Ascending aorta (tissue), 2 donors: ENCODE results near the gene MT2A. TPM values are rescaled to one million over a fixed set of nuclear protein-coding genes. Genes with fewer than 3 reads are reported as not detected.
A peak's percentile ranks its signal among the peaks of the same experiment; 100 is the strongest.

Experiments
- DNase-seq, 2 donors: peaks; one replicate each; pipeline ENCODE4 v3.0.0-alpha.2; 2019; ENCODE audit warnings: low spot score in 2 of 2
- H3K27ac ChIP-seq, 2 donors: fragments of 200-600 bp; sonication (generic); one replicate each; pipeline ENCODE4 v1.5.1; 2016 to 2017; ENCODE audit warnings: mild to moderate bottlenecking in 1 of 2
- H3K27me3 ChIP-seq: fragments of 200-600 bp; sonication (generic); one replicate; pipeline ENCODE4 v1.5.1; 2017
- H3K36me3 ChIP-seq, 2 donors: fragments of 200-600 bp; sonication (generic); one replicate each; pipeline ENCODE4 v1.5.1; 2016
- H3K4me1 ChIP-seq, 2 donors: fragments of 200-600 bp; sonication (generic); one replicate each; pipeline ENCODE4 v1.5.1; 2016 to 2017; ENCODE audit warnings: mild to moderate bottlenecking in 1 of 2
- H3K4me3 ChIP-seq, 2 donors: fragments of 200-600 bp; sonication (generic); one replicate each; pipeline ENCODE4 v1.5.1; 2016 to 2017; ENCODE audit warnings: mild to moderate bottlenecking in 1 of 2
- H3K9me3 ChIP-seq, 2 donors: fragments of 200-600 bp; sonication (generic); one replicate each; pipeline ENCODE4 v1.5.1; 2016
- CTCF ChIP-seq, 3 experiments: fragments of 200-600 bp in 2 of 3; fragments of 450-650 bp in 1 of 3; sonication (generic) in 2 of 3; IDR thresholded peaks; one replicate each; pipeline ENCODE4 v1.5.1; 2016 to 2019; ENCODE audit warnings: antibody characterized with exemption in 3 of 3, mild to moderate bottlenecking in 1 of 3, moderate library complexity in 1 of 3
- intact Hi-C: fragments of 100-400 bp; cut with DNase I; formaldehyde crosslinking; loops from one replicate; pipeline ENCODE4 v1.15.1; 2023
- total RNA-seq: library from RNA; depleted of rRNA; stranded (reverse); fragments of >200 nt; gene quantifications from one replicate; pipeline ENCODE4 v1.1.0, GENCODE V29; 2016

The MT2A gene
- total RNA-seq, 1 donor from 2014 or later = 602 TPM

- H3K4me3 ChIP-seq = no peak overlapping the region
These were observed 1.8 kb upstream of the MT2A start for GRCh38 chr16:56606476-56607108.

GRCh38 chr16:56607109-56607618 lies 1.2 kb upstream of the MT2A start:
- no peaks in the 10 kb centered on the region for H3K27me3 ChIP-seq
- H3K27ac ChIP-seq = peak overlapping the region; percentile 87 to 92
- peaks cover 11 to 35% of the 10 kb centered on the region in 2 donors for H3K4me1 ChIP-seq
- intact Hi-C loops = loop anchor here (5.0 kb wide), 2 partner anchors 155 to 325 kb away; partner anchors contain the start of genes HERPUD1, NUDT21 and OGFOD1
- H3K4me3 ChIP-seq = no peak overlapping the region
- no peak for TF ChIP-seq CTCF (IDR thresholded peaks at IDR 0.05)
- peak; percentile 50 to 95 for DNase-seq
- H3K36me3 ChIP-seq = no peaks in the 10 kb centered on the region
- no peaks in the 10 kb centered on the region for H3K9me3 ChIP-seq

More at GRCh38 chr16:56606476-56607108, 1.8 kb upstream of the MT2A start:
- no peak for DNase-seq
- Histone ChIP-seq H3K9me3 (no peaks in the 10 kb centered on the region), H3K4me1 (peaks cover 11 to 33% of the 10 kb centered on the region in 2 donors), H3K27ac (peak overlapping the region; percentile 87 to 92), H3K36me3 (no peaks in the 10 kb centered on the region), H3K27me3 (no peaks in the 10 kb centered on the region)
- intact Hi-C loops = loop anchor here (5.0 kb wide), 2 partner anchors 154 to 326 kb away; partner anchors contain the start of genes HERPUD1, NUDT21 and OGFOD1
- TF ChIP-seq CTCF (IDR thresholded peaks at IDR 0.05) = no peak

- no peaks in the 10 kb centered on the region for H3K9me3 ChIP-seq
- no peaks in the 10 kb centered on the region for H3K36me3 ChIP-seq
- intact Hi-C loops = loop anchor here (1.0 to 5.0 kb wide), 5 partner anchors 18 to 325 kb away; partner anchors contain the start of genes HERPUD1, MT1A, MT1E and MT1X
- peak overlapping the region; percentile 87 to 92 for H3K27ac ChIP-seq
- TF ChIP-seq CTCF (IDR thresholded peaks at IDR 0.05) = no peak
- DNase-seq = no peak
- peak overlapping the region; percentile 51 to 70 for H3K4me3 ChIP-seq
- peaks cover 11 to 35% of the 10 kb centered on the region in 2 donors for H3K4me1 ChIP-seq
- H3K27me3 ChIP-seq = no peaks in the 10 kb centered on the region
These were observed 725 bp upstream of the MT2A start for GRCh38 chr16:56607675-56608042.

GRCh38 chr16:56608876-56609462 lies 585 bp downstream of the MT2A start:
- Histone ChIP-seq H3K36me3 (no peaks in the 10 kb centered on the region), H3K27ac (peak overlapping the region; percentile 87 to 92), H3K9me3 (no peaks in the 10 kb centered on the region), H3K4me3 (peak overlapping the region; percentile 51 to 70), H3K27me3 (no peaks in the 10 kb centered on the region), H3K4me1 (peaks cover 11 to 35% of the 10 kb centered on the region in 2 donors)
- no peak for DNase-seq
- intact Hi-C loops = loop anchor here (1.0 to 5.0 kb wide), 5 partner anchors 16 to 323 kb away; partner anchors contain the start of genes HERPUD1, MT1A, MT1E and MT1X
- TF ChIP-seq CTCF (IDR thresholded peaks at IDR 0.05) = no peak

- Histone ChIP-seq H3K36me3 (no peaks in the 10 kb centered on the region), H3K27me3 (no peaks in the 10 kb centered on the region), H3K4me3 (peak overlapping the region; percentile 51 to 70), H3K27ac (peak overlapping the region; percentile 87 to 92), H3K4me1 (peaks cover 11 to 35% of the 10 kb centered on the region in 2 donors), H3K9me3 (no peaks in the 10 kb centered on the region)
- no peak for TF ChIP-seq CTCF (IDR thresholded peaks at IDR 0.05)
- DNase-seq = peak in 1 of 2 donors; percentile 86
- intact Hi-C loops = loop anchor here (2.0 to 5.0 kb wide), 3 partner anchors 73 to 323 kb away; partner anchors contain the start of genes HERPUD1, MT1X, NUDT21 and OGFOD1
These were observed 1.1 kb downstream of the MT2A start for GRCh38 chr16:56609463-56609921.
